OCI-LY7 (cell line): ENCODE data around the gene BEND7. TPM values are rescaled to one million over a fixed set of nuclear protein-coding genes. Genes with fewer than 3 reads are reported as not detected.

Experiments used
- BruUV-seq: library from RNA; stranded (reverse); fragments of 400-500 nt; replicated peaks from 2 replicates; lab custom pipeline; 2021; lab: Mats Ljungman, UMichigan
- CTCF ChIA-PET: fragments of 300-600 bp; sonication (Branson Sonifier 250); formaldehyde crosslinking; loops from one replicate; lab custom pipeline; 2022; ENCODE audit warnings: antibody characterized with exemption; ENCODE audit not compliant: unreplicated experiment; lab: Charles Lee
- POLR2A ChIA-PET: fragments of 300-600 bp; sonication (Branson Sonifier 250); formaldehyde crosslinking; loops from one replicate; lab custom pipeline; 2022; ENCODE audit warnings: antibody characterized with exemption; lab: Charles Lee
- DNase-seq: peaks from one replicate; pipeline ENCODE4 v3.0.0-alpha.2; 2015; ENCODE audit warnings: low spot score
- H2AFZ ChIP-seq: fragments of 200-600 bp; sonication (generic), shearing (Covaris generic); 2 replicates; pipeline ENCODE4 v1.6.1; 2014; ENCODE audit warnings: mild to moderate bottlenecking, antibody characterized with exemption, low read length, moderate library complexity
- H3K27ac ChIP-seq: fragments of 200-600 bp; sonication (generic); 2 replicates; pipeline ENCODE4 v1.5.1; 2014; ENCODE audit warnings: mixed run types, low read depth, mild to moderate bottlenecking, moderate library complexity, low read length, inconsistent platforms; ENCODE audit not compliant: poor library complexity, severe bottlenecking
- H3K36me3 ChIP-seq: fragments of 200-600 bp; sonication (generic); 2 replicates; pipeline ENCODE4 v1.6.1; 2014; ENCODE audit warnings: mild to moderate bottlenecking, antibody characterized with exemption, low read length, moderate library complexity, mixed read lengths; ENCODE audit not compliant: insufficient read depth
- H3K4me1 ChIP-seq: fragments of 200-600 bp; sonication (generic); 2 replicates; pipeline ENCODE4 v1.5.1; 2014; ENCODE audit warnings: mild to moderate bottlenecking, low read length; ENCODE audit not compliant: insufficient read depth, poor library complexity, severe bottlenecking
- H3K4me2 ChIP-seq: fragments of 200-600 bp; sonication (generic); 2 replicates; pipeline ENCODE4 v1.6.1; 2014; ENCODE audit warnings: mild to moderate bottlenecking, low read length
- H3K4me3 ChIP-seq: fragments of 200-600 bp; sonication (generic); 2 replicates; pipeline ENCODE4 v1.5.1; 2014; ENCODE audit warnings: mild to moderate bottlenecking, low read depth, low read length; ENCODE audit not compliant: poor library complexity, severe bottlenecking
- H3K79me2 ChIP-seq: fragments of 200-600 bp; sonication (generic); 2 replicates; pipeline ENCODE4 v1.6.1; 2016; ENCODE audit warnings: low read depth, mild to moderate bottlenecking, low read length, moderate library complexity, mixed read lengths; ENCODE audit not compliant: insufficient read depth
- H3K9me2 ChIP-seq: fragments of 200-600 bp; sonication (generic); 2 replicates; pipeline ENCODE4 v1.6.1; 2016; ENCODE audit warnings: mild to moderate bottlenecking, low read length, mixed read lengths; ENCODE audit not compliant: insufficient read depth
- H3K9me3 ChIP-seq: fragments of 200-600 bp; sonication (generic); 2 replicates; pipeline ENCODE4 v1.6.1; 2014; ENCODE audit warnings: mild to moderate bottlenecking, mixed run types, low read length, mixed read lengths
- H4K20me1 ChIP-seq: fragments of 200-600 bp; sonication (generic); 2 replicates; pipeline ENCODE4 v1.6.1; 2014; ENCODE audit warnings: mild to moderate bottlenecking, antibody characterized with exemption, low read length, moderate library complexity, mixed read lengths; ENCODE audit not compliant: insufficient read depth
- CTCF ChIP-seq: fragments of 200-600 bp; sonication (generic); conservative IDR thresholded peaks from 2 replicates; pipeline ENCODE4 v1.5.1; 2014; ENCODE audit warnings: mild to moderate bottlenecking, antibody characterized with exemption, low read length, moderate library complexity, mixed read lengths
- EZH2phosphoT487 ChIP-seq: fragments of 200-600 bp; sonication (generic); IDR thresholded peaks from 2 replicates; pipeline ENCODE4 v1.6.1; 2018; ENCODE audit warnings: low read depth, borderline replicate concordance, mild to moderate bottlenecking, mixed run types, antibody characterized with exemption, low read length, moderate library complexity, mixed read lengths
- intact Hi-C: fragments of 100-400 bp; cut with micrococcal nuclease; formaldehyde crosslinking; loops from one replicate; pipeline ENCODE4 v1.10.0; 2022; ENCODE audit not compliant: unreplicated experiment
- total RNA-seq, 2 experiments: library from RNA; depleted of rRNA in 1 of 2; stranded (reverse); fragments of >200 nt in 1 of 2; shearing (Covaris generic) in 1 of 2; gene quantifications; 2 replicates each; pipeline ENCODE4 v1.2.3, GENCODE V29; 2014 to 2022

Gene BEND7
- total RNA-seq, 2 experiments from 2014 or later, result not detected

GRCh38 chr10:13475124-13475523 is 53.7 kb downstream of the BEND7 start:
- no peak overlapping the region for H3K4me3 ChIP-seq
- no peaks in the 10 kb centered on the region for H3K9me2 ChIP-seq
- H2AFZ ChIP-seq, result no peak overlapping the region
- intact Hi-C loops, result no loop called here
- ChIA-PET CTCF (no interaction called here), POLR2A (interaction anchor here (0.9 kb wide), 1 partner anchor 99 kb away, joined by 3 read pairs; no protein-coding TSS in a partner anchor)
- no peaks in the 10 kb centered on the region for H3K9me3 ChIP-seq
- H3K4me1 ChIP-seq, result no peaks in the 10 kb centered on the region
- H3K36me3 ChIP-seq, result no peaks in the 10 kb centered on the region
- TF ChIP-seq CTCF (no peak), EZH2phosphoT487 (no peak)
- H3K4me2 ChIP-seq, result no peak overlapping the region
- DNase-seq, result no peak
- H3K79me2 ChIP-seq, result no peaks in the 10 kb centered on the region
- no peak overlapping the region for H3K27ac ChIP-seq
- H4K20me1 ChIP-seq, result no peaks in the 10 kb centered on the region
- BruUV-seq, result no TSS peak

GRCh38 chr10:13473986-13474385 is 54.8 kb downstream of the BEND7 start:
- no TSS peak for BruUV-seq

More at GRCh38 chr10:13473986-13474385, 54.8 kb downstream of the BEND7 start:
- H4K20me1 ChIP-seq, result no peaks in the 10 kb centered on the region
- no peaks in the 10 kb centered on the region for H3K79me2 ChIP-seq
- no peak for DNase-seq
- H3K9me2 ChIP-seq, result no peaks in the 10 kb centered on the region
- no peak overlapping the region for H3K27ac ChIP-seq
- no peak for TF ChIP-seq CTCF
- no peak for TF ChIP-seq EZH2phosphoT487
- H3K4me3 ChIP-seq, result no peak overlapping the region
- ChIA-PET POLR2A (no interaction called here), CTCF (no interaction called here)
- no peaks in the 10 kb centered on the region for H3K36me3 ChIP-seq
- H3K9me3 ChIP-seq, result no peaks in the 10 kb centered on the region
- H3K4me1 ChIP-seq, result no peaks in the 10 kb centered on the region
- H2AFZ ChIP-seq, result no peak overlapping the region
- H3K4me2 ChIP-seq, result no peak overlapping the region
- intact Hi-C loops, result no loop called here
